Bronchial epithelial cell (primary cell): ENCODE measurements around the gene CARHSP1. TPM values are rescaled to one million over a fixed set of nuclear protein-coding genes. Genes with fewer than 3 reads are reported as not detected.

Source experiments
- total RNA-seq: library from RNA; depleted of rRNA; stranded (reverse); fragments of >200 nt; gene quantifications from 2 replicates; pipeline ENCODE4 v1.2.1, GENCODE V29; 2014

CARHSP1 gene
- total RNA-seq, 1 donor from 2014 or later: 63.7 TPM

Other genes starting within 250 kb of the CARHSP1 start
- 14.5 and 21.0 TPM in 2 replicates for gene METTL22, start 247.3 kb downstream of the CARHSP1 start, total RNA-seq
- 1.4 and 2.6 TPM in 2 replicates for gene ABAT, start 194.4 kb downstream of the CARHSP1 start, total RNA-seq
- 10.4 and 15.5 TPM in 2 replicates for gene TMEM186, start 71.4 kb downstream of the CARHSP1 start, total RNA-seq
- 20.5 and 25.5 TPM in 2 replicates for gene PMM2, start 71.2 kb downstream of the CARHSP1 start, total RNA-seq
- gene LITAFD, start 13.3 kb upstream of the CARHSP1 start, total RNA-seq: not detected in 2 replicates
- gene USP7, start 94.9 kb upstream of the CARHSP1 start, total RNA-seq: 41.3 and 48.1 TPM in 2 replicates
- 66.1 and 91.0 TPM in 2 replicates for gene HAPSTR1, start 222.6 kb upstream of the CARHSP1 start, total RNA-seq